DND-41 (cell line): ENCODE results near the gene FNDC11.

ENCODE experiments used
- ATAC-seq: fragments of 200-7000 bp; cut with Tn5 transposase; 3 replicates; pipeline ENCODE4 v1.9.1; 2021; ENCODE audit warnings: low read depth; ENCODE audit not compliant: insufficient read depth
- DNase-seq: peaks from one replicate; pipeline ENCODE4 v3.0.0-alpha.2; 2020
- H2AFZ ChIP-seq: 2 replicates; pipeline ENCODE4 v1.6.0; 2012; ENCODE audit warnings: low read depth, low read length
- H3K27ac ChIP-seq: 2 replicates; pipeline ENCODE4 v1.5.1; 2012; ENCODE audit warnings: low read length, inconsistent platforms
- H3K27me3 ChIP-seq: fragments of 200-600 bp; sonication (generic); 2 replicates; pipeline ENCODE4 v1.6.0; 2012; ENCODE audit warnings: low read length, mild to moderate bottlenecking, inconsistent platforms; ENCODE audit not compliant: insufficient read depth, poor library complexity
- H3K36me3 ChIP-seq: 2 replicates; pipeline ENCODE4 v1.5.1; 2012; ENCODE audit warnings: low read length, inconsistent platforms; ENCODE audit not compliant: insufficient read depth
- H3K4me1 ChIP-seq: 2 replicates; pipeline ENCODE4 v1.5.1; 2012; ENCODE audit warnings: mild to moderate bottlenecking, low read length; ENCODE audit not compliant: insufficient read depth
- H3K4me2 ChIP-seq: 2 replicates; pipeline ENCODE4 v1.6.0; 2012; ENCODE audit warnings: mild to moderate bottlenecking, moderate library complexity, low read length, inconsistent platforms; ENCODE audit not compliant: insufficient read depth
- H3K4me3 ChIP-seq, 2 experiments: fragments of 200-600 bp in 1 of 2; shearing (Covaris generic) in 1 of 2; 2 replicates each; pipeline ENCODE4 v1.5.1; 2012 to 2016; ENCODE audit warnings: inconsistent platforms in 2 of 2, low read length in 2 of 2, mild to moderate bottlenecking in 2 of 2, low read depth in 1 of 2, moderate library complexity in 1 of 2
- H3K79me2 ChIP-seq: 2 replicates; pipeline ENCODE4 v1.6.0; 2012; ENCODE audit warnings: low read length, inconsistent platforms; ENCODE audit not compliant: insufficient read depth
- H3K9ac ChIP-seq: 2 replicates; pipeline ENCODE4 v1.6.0; 2012; ENCODE audit warnings: low read depth, mild to moderate bottlenecking, inconsistent platforms, low read length, moderate library complexity
- H3K9me3 ChIP-seq: 2 replicates; pipeline ENCODE4 v1.5.1; 2012; ENCODE audit warnings: low read length, moderate library complexity, mild to moderate bottlenecking, inconsistent platforms; ENCODE audit not compliant: insufficient read depth, severe bottlenecking
- H4K20me1 ChIP-seq: 2 replicates; pipeline ENCODE4 v1.6.0; 2012; ENCODE audit warnings: low read length; ENCODE audit not compliant: insufficient read depth
- EZH2 ChIP-seq: IDR thresholded peaks from 3 replicates; pipeline ENCODE4 v1.6.1; 2012; ENCODE audit warnings: borderline replicate concordance, low read depth, mild to moderate bottlenecking, moderate library complexity, low read length, inconsistent platforms; ENCODE audit not compliant: severe bottlenecking
- TF ChIP-seq, protein P1 (sequence below): IDR thresholded peaks from 2 replicates; pipeline ENCODE4 v1.5.1; 2012; ENCODE audit warnings: borderline replicate concordance, low read length, moderate library complexity, mild to moderate bottlenecking; ENCODE audit not compliant: poor library complexity, severe bottlenecking; ENCODE audit errors: extremely low read depth

The FNDC11 gene

DNA sequence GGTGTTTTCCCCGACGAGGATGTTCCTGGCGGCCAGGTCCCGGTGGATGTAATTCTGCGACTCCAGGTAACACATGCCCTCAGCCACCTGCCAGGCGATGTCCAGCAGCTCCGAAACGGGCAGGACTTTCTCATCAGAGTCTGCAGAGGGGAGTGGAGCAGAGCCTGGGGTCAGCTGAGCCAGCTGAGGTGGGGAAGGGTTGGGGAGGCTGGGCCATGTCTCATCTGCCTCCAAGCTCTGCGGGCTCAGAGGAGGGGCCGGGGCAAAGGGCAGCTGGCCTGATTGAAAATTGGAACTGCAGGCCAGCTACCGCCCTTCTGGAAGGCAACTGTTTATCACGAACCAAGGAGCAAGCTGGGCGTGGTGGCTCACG is 23.2 kb upstream of the FNDC11 start:
- Histone ChIP-seq H3K27ac (no peak overlapping the region), H3K27me3 (no peaks in the 10 kb centered on the region), H3K4me1 (no peaks in the 10 kb centered on the region), H3K4me3 (no peak overlapping the region), H3K79me2 (no peaks in the 10 kb centered on the region), H3K4me2 (no peak overlapping the region), H4K20me1 (peaks cover 20% of the 10 kb centered on the region), H3K9ac (no peak overlapping the region), H3K36me3 (no peaks in the 10 kb centered on the region), H3K9me3 (no peaks in the 10 kb centered on the region), H2AFZ (no peak overlapping the region)
- TF ChIP-seq, protein P1, sequence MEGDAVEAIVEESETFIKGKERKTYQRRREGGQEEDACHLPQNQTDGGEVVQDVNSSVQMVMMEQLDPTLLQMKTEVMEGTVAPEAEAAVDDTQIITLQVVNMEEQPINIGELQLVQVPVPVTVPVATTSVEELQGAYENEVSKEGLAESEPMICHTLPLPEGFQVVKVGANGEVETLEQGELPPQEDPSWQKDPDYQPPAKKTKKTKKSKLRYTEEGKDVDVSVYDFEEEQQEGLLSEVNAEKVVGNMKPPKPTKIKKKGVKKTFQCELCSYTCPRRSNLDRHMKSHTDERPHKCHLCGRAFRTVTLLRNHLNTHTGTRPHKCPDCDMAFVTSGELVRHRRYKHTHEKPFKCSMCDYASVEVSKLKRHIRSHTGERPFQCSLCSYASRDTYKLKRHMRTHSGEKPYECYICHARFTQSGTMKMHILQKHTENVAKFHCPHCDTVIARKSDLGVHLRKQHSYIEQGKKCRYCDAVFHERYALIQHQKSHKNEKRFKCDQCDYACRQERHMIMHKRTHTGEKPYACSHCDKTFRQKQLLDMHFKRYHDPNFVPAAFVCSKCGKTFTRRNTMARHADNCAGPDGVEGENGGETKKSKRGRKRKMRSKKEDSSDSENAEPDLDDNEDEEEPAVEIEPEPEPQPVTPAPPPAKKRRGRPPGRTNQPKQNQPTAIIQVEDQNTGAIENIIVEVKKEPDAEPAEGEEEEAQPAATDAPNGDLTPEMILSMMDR, result no peak
- no peak for TF ChIP-seq EZH2
- ATAC-seq, result no peak
- DNase-seq, result no peak

DNA sequence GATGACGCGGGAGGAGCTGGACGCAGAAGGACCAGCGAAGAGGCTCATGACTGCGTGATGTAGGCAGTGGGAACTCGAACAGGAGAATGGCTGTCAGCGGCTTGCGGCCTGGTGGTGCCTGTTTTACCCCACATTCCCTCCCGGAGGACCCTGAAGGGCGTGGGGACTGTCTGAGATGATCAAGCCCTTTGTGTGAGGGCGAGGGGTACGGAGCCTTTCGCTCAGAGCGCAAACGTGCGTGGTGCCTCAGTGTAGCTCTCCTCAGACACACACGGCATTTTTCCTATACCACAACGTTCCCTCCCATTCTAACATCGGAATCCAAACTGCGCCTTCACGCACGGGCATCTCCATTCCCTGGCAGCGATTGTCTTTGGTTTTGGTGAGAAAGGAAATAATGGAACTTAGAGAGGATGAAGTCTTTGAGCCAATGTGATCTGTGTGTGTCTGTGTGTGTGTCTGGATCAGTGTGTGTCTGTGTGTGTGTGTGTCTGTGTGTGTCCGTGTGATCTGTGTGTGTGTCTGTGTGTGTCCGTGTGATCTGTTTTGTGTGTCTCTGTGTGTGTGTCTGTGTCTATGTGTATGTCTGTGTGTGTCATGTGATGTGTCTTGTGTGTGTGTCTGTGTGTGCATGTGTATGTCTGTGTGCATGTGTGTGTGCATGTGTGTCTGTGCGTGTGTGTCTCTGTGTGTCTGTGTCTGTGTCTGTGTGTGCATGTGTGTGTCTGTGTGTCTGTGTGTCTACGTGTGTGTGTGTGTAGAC is 22.1 kb upstream of the FNDC11 start:
- Histone ChIP-seq H3K4me1 (0 out of 2 replicates have a peak, but pooled peaks cover under 1% of the 10 kb centered on the region), H3K27ac (no peak overlapping the region), H3K36me3 (no peaks in the 10 kb centered on the region), H3K9me3 (no peaks in the 10 kb centered on the region), H3K4me2 (no peak overlapping the region), H4K20me1 (peaks cover 20% of the 10 kb centered on the region), H3K4me3 (no peak overlapping the region), H3K27me3 (no peaks in the 10 kb centered on the region), H2AFZ (no peak overlapping the region), H3K9ac (no peak overlapping the region), H3K79me2 (no peaks in the 10 kb centered on the region)
- ATAC-seq, result no peak
- TF ChIP-seq, protein P1, result no peak
- TF ChIP-seq EZH2, result no peak
- DNase-seq, result no peak

DNA sequence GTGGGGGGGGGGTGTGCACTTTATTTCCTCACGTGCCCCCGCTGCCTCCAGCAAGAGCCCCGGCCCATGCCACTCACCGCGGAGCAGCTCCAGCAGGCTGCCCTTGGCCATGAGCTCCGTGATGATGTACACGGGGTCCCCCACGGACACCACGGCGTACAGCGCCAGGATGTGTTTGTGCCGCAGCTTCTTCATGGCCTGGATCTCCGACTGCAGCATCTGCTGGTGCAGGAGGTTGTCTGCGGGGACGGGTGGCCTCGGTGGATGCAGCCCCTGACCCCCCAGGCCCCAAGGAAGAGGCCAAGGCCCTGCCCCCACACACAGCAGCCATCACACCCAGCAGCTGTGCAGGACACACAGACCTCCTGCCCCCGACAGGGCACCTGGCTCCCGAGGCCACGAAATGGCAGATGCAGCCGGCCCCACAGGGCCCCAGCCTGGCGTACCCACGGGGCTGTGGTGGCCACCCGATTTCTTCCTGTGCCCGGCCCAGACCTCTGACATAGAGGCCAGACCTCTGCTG is 21.4 kb upstream of the FNDC11 start:
- H3K9ac ChIP-seq, result no peak overlapping the region
- no peak overlapping the region for H3K4me3 ChIP-seq
- ATAC-seq, result no peak
- no peak for DNase-seq
- no peaks in the 10 kb centered on the region for H3K36me3 ChIP-seq
- TF ChIP-seq EZH2, result no peak
- TF ChIP-seq, protein P1, result no peak
- H2AFZ ChIP-seq, result no peak overlapping the region
- H3K4me2 ChIP-seq, result no peak overlapping the region
- H4K20me1 ChIP-seq, result peaks cover 20% of the 10 kb centered on the region
- H3K9me3 ChIP-seq, result no peaks in the 10 kb centered on the region
- no peak overlapping the region for H3K27ac ChIP-seq
- no peaks in the 10 kb centered on the region for H3K79me2 ChIP-seq
- H3K27me3 ChIP-seq, result no peaks in the 10 kb centered on the region
- peaks cover 7% of the 10 kb centered on the region for H3K4me1 ChIP-seq
